ENCODE results near the gene WAPL. TPM values are rescaled to one million over a fixed set of nuclear protein-coding genes. Genes with fewer than 3 reads are reported as not detected.

Gene WAPL
- polyA plus RNA-seq, 3 donors, result 17.8 to 26.5 (median 18.3) TPM

GRCh38 chr10:86553213-86553612 is 31.6 kb upstream of the WAPL start:
- peaks cover 0 to 16% (median 2%) of the 10 kb centered on the region in 7 donors for H3K9me3 Mint-ChIP-seq
- peaks cover 7% of the 10 kb centered on the region for H3K4me1 Mint-ChIP-seq
- Histone ChIP-seq H3K4me3 (replicated peaks in 1 of 3; ENCODE audit: low read depth in 2 of 3, low read length in 3 of 3) (no peak overlapping the region), H3K4me2 (replicated peaks; ENCODE audit: extremely low read depth, low read length, poor library complexity, severe bottlenecking) (no peak overlapping the region), H3K27me3 (ENCODE audit: control insufficient read depth in 2 of 2, insufficient read depth in 2 of 2, low read length in 2 of 2) (no peaks in the 10 kb centered on the region), H3K27ac (ENCODE audit: low read depth in 1 of 2, low read length in 2 of 2) (no peak overlapping the region), H3K9ac (ENCODE audit: insufficient read depth, low read length, poor library complexity, severe bottlenecking) (no peak overlapping the region), H3K9me3 (replicated peaks in 1 of 2; ENCODE audit: control insufficient read depth in 1 of 2, insufficient read depth in 1 of 2, low read length in 2 of 2) (no peaks in the 10 kb centered on the region), H2AFZ (ENCODE audit: insufficient read depth, low read depth, low read length, poor library complexity, severe bottlenecking) (no peak overlapping the region), H3K36me3 (replicated peaks in 1 of 2; ENCODE audit: control insufficient read depth in 1 of 2, insufficient read depth in 2 of 2, low read length in 2 of 2) (no peaks in the 10 kb centered on the region), H3K4me1 (ENCODE audit: control insufficient read depth in 1 of 2, insufficient read depth in 2 of 2, low read length in 2 of 2) (peaks cover 3 to 5% of the 10 kb centered on the region in 2 donors), H4K20me1 (ENCODE audit: insufficient read depth, low read length) (no peaks in the 10 kb centered on the region), H3K79me2 (ENCODE audit: insufficient read depth, low read length) (no peaks in the 10 kb centered on the region)
- WGBS (ENCODE audit: insufficient coverage), result no CpG with 5 or more reads among the region's 5 CpGs
- no peak for DNase-seq
- peaks cover 0 to 7% (median 2%) of the 10 kb centered on the region in 3 donors for H3K27me3 Mint-ChIP-seq (ENCODE audit: low read depth in 3 of 3)
- intact Hi-C loops (cut with micrococcal nuclease), result no loop called here
- H3K36me3 Mint-ChIP-seq, result no peaks in the 10 kb centered on the region
- no peak overlapping the region for H3K27ac Mint-ChIP-seq
- H3K4me3 Mint-ChIP-seq, result no peak overlapping the region
- TF ChIP-seq, protein P1, sequence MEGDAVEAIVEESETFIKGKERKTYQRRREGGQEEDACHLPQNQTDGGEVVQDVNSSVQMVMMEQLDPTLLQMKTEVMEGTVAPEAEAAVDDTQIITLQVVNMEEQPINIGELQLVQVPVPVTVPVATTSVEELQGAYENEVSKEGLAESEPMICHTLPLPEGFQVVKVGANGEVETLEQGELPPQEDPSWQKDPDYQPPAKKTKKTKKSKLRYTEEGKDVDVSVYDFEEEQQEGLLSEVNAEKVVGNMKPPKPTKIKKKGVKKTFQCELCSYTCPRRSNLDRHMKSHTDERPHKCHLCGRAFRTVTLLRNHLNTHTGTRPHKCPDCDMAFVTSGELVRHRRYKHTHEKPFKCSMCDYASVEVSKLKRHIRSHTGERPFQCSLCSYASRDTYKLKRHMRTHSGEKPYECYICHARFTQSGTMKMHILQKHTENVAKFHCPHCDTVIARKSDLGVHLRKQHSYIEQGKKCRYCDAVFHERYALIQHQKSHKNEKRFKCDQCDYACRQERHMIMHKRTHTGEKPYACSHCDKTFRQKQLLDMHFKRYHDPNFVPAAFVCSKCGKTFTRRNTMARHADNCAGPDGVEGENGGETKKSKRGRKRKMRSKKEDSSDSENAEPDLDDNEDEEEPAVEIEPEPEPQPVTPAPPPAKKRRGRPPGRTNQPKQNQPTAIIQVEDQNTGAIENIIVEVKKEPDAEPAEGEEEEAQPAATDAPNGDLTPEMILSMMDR (IDR thresholded peaks at IDR 0.05), result no peak

GRCh38 chr10:86547296-86547695 is 25.7 kb upstream of the WAPL start:
- intact Hi-C loops (cut with micrococcal nuclease), result no loop called here
- no peaks in the 10 kb centered on the region for H3K36me3 Mint-ChIP-seq
- 88% methylated on average over 1 of the region's 2 CpGs for WGBS (ENCODE audit: insufficient coverage)

More at GRCh38 chr10:86547296-86547695, 25.7 kb upstream of the WAPL start:
- Mint-ChIP-seq H3K9me3 (peaks cover 0 to 17% (median 3%) of the 10 kb centered on the region in 7 donors), H3K4me3 (no peak overlapping the region), H3K4me1 (no peaks in the 10 kb centered on the region), H3K27me3 (ENCODE audit: low read depth in 3 of 3) (peaks cover 0 to 10% (median 4%) of the 10 kb centered on the region in 3 donors), H3K27ac (no peak overlapping the region)
- Histone ChIP-seq H3K36me3 (replicated peaks in 1 of 2; ENCODE audit: control insufficient read depth in 1 of 2, insufficient read depth in 2 of 2, low read length in 2 of 2) (no peaks in the 10 kb centered on the region), H3K9ac (ENCODE audit: insufficient read depth, low read length, poor library complexity, severe bottlenecking) (no peak overlapping the region), H4K20me1 (ENCODE audit: insufficient read depth, low read length) (no peaks in the 10 kb centered on the region), H3K4me1 (ENCODE audit: control insufficient read depth in 1 of 2, insufficient read depth in 2 of 2, low read length in 2 of 2) (no peaks in the 10 kb centered on the region), H3K9me3 (replicated peaks in 1 of 2; ENCODE audit: control insufficient read depth in 1 of 2, insufficient read depth in 1 of 2, low read length in 2 of 2) (no peaks in the 10 kb centered on the region), H3K79me2 (ENCODE audit: insufficient read depth, low read length) (no peaks in the 10 kb centered on the region), H3K27ac (ENCODE audit: low read depth in 1 of 2, low read length in 2 of 2) (no peak overlapping the region), H2AFZ (ENCODE audit: insufficient read depth, low read depth, low read length, poor library complexity, severe bottlenecking) (no peak overlapping the region), H3K4me3 (replicated peaks in 1 of 3; ENCODE audit: low read depth in 2 of 3, low read length in 3 of 3) (no peak overlapping the region), H3K4me2 (replicated peaks; ENCODE audit: extremely low read depth, low read length, poor library complexity, severe bottlenecking) (no peak overlapping the region), H3K27me3 (ENCODE audit: control insufficient read depth in 2 of 2, insufficient read depth in 2 of 2, low read length in 2 of 2) (no peaks in the 10 kb centered on the region)
- TF ChIP-seq, protein P1 (IDR thresholded peaks at IDR 0.05), result no peak
- DNase-seq, result no peak

Measured in CD14-positive monocyte (primary cell).